OCI-LY7 (cell line): Measurements from ENCODE around the gene TPST2. TPM values are rescaled to one million over a fixed set of nuclear protein-coding genes. Genes with fewer than 3 reads are reported as not detected.

Experiments
- BruUV-seq: library from RNA; stranded (reverse); fragments of 400-500 nt; replicated peaks from 2 replicates; lab custom pipeline; 2021; lab: Mats Ljungman, UMichigan
- CTCF ChIA-PET: fragments of 300-600 bp; sonication (Branson Sonifier 250); formaldehyde crosslinking; loops from one replicate; lab custom pipeline; 2022; ENCODE audit warnings: antibody characterized with exemption; ENCODE audit not compliant: unreplicated experiment; lab: Charles Lee
- POLR2A ChIA-PET: fragments of 300-600 bp; sonication (Branson Sonifier 250); formaldehyde crosslinking; loops from one replicate; lab custom pipeline; 2022; ENCODE audit warnings: antibody characterized with exemption; lab: Charles Lee
- DNase-seq: peaks from one replicate; pipeline ENCODE4 v3.0.0-alpha.2; 2015; ENCODE audit warnings: low spot score
- H2AFZ ChIP-seq: fragments of 200-600 bp; sonication (generic), shearing (Covaris generic); 2 replicates; pipeline ENCODE4 v1.6.1; 2014; ENCODE audit warnings: mild to moderate bottlenecking, antibody characterized with exemption, low read length, moderate library complexity
- H3K27ac ChIP-seq: fragments of 200-600 bp; sonication (generic); 2 replicates; pipeline ENCODE4 v1.5.1; 2014; ENCODE audit warnings: mixed run types, low read depth, mild to moderate bottlenecking, moderate library complexity, low read length, inconsistent platforms; ENCODE audit not compliant: poor library complexity, severe bottlenecking
- H3K36me3 ChIP-seq: fragments of 200-600 bp; sonication (generic); 2 replicates; pipeline ENCODE4 v1.6.1; 2014; ENCODE audit warnings: mild to moderate bottlenecking, antibody characterized with exemption, low read length, moderate library complexity, mixed read lengths; ENCODE audit not compliant: insufficient read depth
- H3K4me1 ChIP-seq: fragments of 200-600 bp; sonication (generic); 2 replicates; pipeline ENCODE4 v1.5.1; 2014; ENCODE audit warnings: mild to moderate bottlenecking, low read length; ENCODE audit not compliant: insufficient read depth, poor library complexity, severe bottlenecking
- H3K4me2 ChIP-seq: fragments of 200-600 bp; sonication (generic); 2 replicates; pipeline ENCODE4 v1.6.1; 2014; ENCODE audit warnings: mild to moderate bottlenecking, low read length
- H3K4me3 ChIP-seq: fragments of 200-600 bp; sonication (generic); 2 replicates; pipeline ENCODE4 v1.5.1; 2014; ENCODE audit warnings: mild to moderate bottlenecking, low read depth, low read length; ENCODE audit not compliant: poor library complexity, severe bottlenecking
- H3K79me2 ChIP-seq: fragments of 200-600 bp; sonication (generic); 2 replicates; pipeline ENCODE4 v1.6.1; 2016; ENCODE audit warnings: low read depth, mild to moderate bottlenecking, low read length, moderate library complexity, mixed read lengths; ENCODE audit not compliant: insufficient read depth
- H3K9me2 ChIP-seq: fragments of 200-600 bp; sonication (generic); 2 replicates; pipeline ENCODE4 v1.6.1; 2016; ENCODE audit warnings: mild to moderate bottlenecking, low read length, mixed read lengths; ENCODE audit not compliant: insufficient read depth
- H3K9me3 ChIP-seq: fragments of 200-600 bp; sonication (generic); 2 replicates; pipeline ENCODE4 v1.6.1; 2014; ENCODE audit warnings: mild to moderate bottlenecking, mixed run types, low read length, mixed read lengths
- H4K20me1 ChIP-seq: fragments of 200-600 bp; sonication (generic); 2 replicates; pipeline ENCODE4 v1.6.1; 2014; ENCODE audit warnings: mild to moderate bottlenecking, antibody characterized with exemption, low read length, moderate library complexity, mixed read lengths; ENCODE audit not compliant: insufficient read depth
- EZH2phosphoT487 ChIP-seq: fragments of 200-600 bp; sonication (generic); IDR thresholded peaks from 2 replicates; pipeline ENCODE4 v1.6.1; 2018; ENCODE audit warnings: low read depth, borderline replicate concordance, mild to moderate bottlenecking, mixed run types, antibody characterized with exemption, low read length, moderate library complexity, mixed read lengths
- intact Hi-C: fragments of 100-400 bp; cut with micrococcal nuclease; formaldehyde crosslinking; loops from one replicate; pipeline ENCODE4 v1.10.0; 2022; ENCODE audit not compliant: unreplicated experiment
- total RNA-seq, 2 experiments: library from RNA; depleted of rRNA in 1 of 2; stranded (reverse); fragments of >200 nt in 1 of 2; shearing (Covaris generic) in 1 of 2; gene quantifications; 2 replicates each; pipeline ENCODE4 v1.2.3, GENCODE V29; 2014 to 2022
- TF ChIP-seq, protein P1 (sequence below): fragments of 200-600 bp; sonication (generic); conservative IDR thresholded peaks from 2 replicates; pipeline ENCODE4 v1.5.1; 2014; ENCODE audit warnings: mild to moderate bottlenecking, antibody characterized with exemption, low read length, moderate library complexity, mixed read lengths

The TPST2 gene
- total RNA-seq, 2 experiments from 2014 or later = 12.5 to 19.1 TPM

DNA sequence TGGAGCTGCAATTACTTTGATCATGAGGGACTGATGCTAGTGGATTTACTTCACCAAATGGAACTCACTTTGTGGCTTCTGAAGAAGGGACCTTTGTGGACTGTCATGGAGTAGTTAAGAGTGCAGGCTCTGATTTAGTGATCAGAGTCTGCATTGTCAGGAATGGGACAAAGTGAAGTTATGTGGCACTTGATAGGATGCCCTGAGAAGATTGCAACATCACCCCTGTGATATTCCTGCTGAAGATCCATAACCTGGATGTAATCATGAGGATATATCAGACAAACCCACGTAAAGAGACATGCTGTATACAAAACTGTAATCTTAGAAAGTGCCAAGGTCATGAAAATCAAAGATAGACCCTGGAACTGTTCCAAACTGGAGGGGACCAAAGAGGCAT, 76.1 kb downstream of the TPST2 start:
- POLR2A ChIA-PET = interaction anchor here (0.8 to 2.0 kb wide), 2 partner anchors 19 to 20 kb away, joined by 3 to 9 read pairs; no protein-coding TSS in a partner anchor

DNA sequence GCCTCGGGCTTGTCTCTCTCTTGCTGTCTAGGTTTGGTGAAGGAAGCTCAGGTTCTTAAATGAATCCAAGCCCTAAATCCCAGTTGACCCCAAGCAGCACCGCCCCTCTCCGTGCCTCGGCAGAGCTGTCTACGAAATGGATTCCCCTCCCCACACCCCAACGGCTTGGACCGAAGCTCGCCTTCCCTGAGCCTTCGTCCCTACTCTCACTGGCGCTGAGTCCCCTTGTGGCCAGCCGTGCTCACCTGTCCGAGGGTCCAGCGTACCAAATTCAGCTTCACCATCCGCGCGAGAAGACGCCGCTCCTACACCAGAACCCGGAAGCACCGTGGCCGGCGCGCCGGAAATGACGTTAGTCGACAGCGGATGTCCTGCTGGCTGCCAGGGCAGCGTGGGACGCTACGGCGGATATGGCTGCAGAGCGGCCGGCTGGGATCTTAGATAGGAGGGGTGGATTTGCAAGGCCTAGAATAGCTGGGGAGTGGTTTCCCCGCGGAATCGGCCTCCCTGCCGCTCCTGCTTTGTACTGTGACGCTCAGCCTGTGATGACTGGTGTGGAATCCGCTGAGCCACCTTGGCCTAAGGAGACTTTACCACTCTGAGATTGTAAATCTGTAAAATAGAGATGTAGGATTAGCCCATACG, 77.7 kb downstream of the TPST2 start, which contains the start of gene TFIP11:
TFIP11 (minus strand) TSS at position 325 of the 645 bp plus-strand sequence. CDS start 2,201 bp downstream, outside the sequence.
- Histone ChIP-seq H3K4me2 (peak within 1 kb of the TSS; percentile 95), H4K20me1 (no peaks in the 10 kb centered on the region; the same call in 1 of the 2 replicates), H3K27ac (peak within 1 kb of the TSS; percentile 12), H3K79me2 (peaks cover 37% of the 10 kb centered on the region), H3K9me3 (no peaks in the 10 kb centered on the region), H3K4me3 (peak within 1 kb of the TSS; percentile 88), H2AFZ (peak within 1 kb of the TSS; percentile 58), H3K9me2 (no peaks in the 10 kb centered on the region), H3K4me1 (peaks cover 34% of the 10 kb centered on the region), H3K36me3 (peaks cover 36% of the 10 kb centered on the region)
- POLR2A ChIA-PET = interaction anchor here (0.8 to 2.0 kb wide), 8 partner anchors 10 to 95 kb away, joined by 3 to 9 read pairs (median 4); partner anchors contain the start of gene SRRD
- peak; percentile 91 for DNase-seq
- intact Hi-C loops = no loop called here
- TF ChIP-seq, protein P1, sequence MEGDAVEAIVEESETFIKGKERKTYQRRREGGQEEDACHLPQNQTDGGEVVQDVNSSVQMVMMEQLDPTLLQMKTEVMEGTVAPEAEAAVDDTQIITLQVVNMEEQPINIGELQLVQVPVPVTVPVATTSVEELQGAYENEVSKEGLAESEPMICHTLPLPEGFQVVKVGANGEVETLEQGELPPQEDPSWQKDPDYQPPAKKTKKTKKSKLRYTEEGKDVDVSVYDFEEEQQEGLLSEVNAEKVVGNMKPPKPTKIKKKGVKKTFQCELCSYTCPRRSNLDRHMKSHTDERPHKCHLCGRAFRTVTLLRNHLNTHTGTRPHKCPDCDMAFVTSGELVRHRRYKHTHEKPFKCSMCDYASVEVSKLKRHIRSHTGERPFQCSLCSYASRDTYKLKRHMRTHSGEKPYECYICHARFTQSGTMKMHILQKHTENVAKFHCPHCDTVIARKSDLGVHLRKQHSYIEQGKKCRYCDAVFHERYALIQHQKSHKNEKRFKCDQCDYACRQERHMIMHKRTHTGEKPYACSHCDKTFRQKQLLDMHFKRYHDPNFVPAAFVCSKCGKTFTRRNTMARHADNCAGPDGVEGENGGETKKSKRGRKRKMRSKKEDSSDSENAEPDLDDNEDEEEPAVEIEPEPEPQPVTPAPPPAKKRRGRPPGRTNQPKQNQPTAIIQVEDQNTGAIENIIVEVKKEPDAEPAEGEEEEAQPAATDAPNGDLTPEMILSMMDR = no peak
- TF ChIP-seq EZH2phosphoT487 = no peak
- CTCF ChIA-PET = interaction anchor here (0.6 kb wide), 1 partner anchor 28 kb away, joined by 3 read pairs; no protein-coding TSS in a partner anchor
- no TSS peak for BruUV-seq

More for the DNA sequence above, 76.1 kb downstream of the TPST2 start:
- H4K20me1 ChIP-seq = no peaks in the 10 kb centered on the region; the same call in 1 of the 2 replicates
- BruUV-seq = no TSS peak
- peak overlapping the region; percentile 88 for H3K4me3 ChIP-seq
- no peak for DNase-seq
- peaks cover 34% of the 10 kb centered on the region for H3K4me1 ChIP-seq
- H3K9me3 ChIP-seq = no peaks in the 10 kb centered on the region
- intact Hi-C loops = no loop called here
- peaks cover 21% of the 10 kb centered on the region for H3K36me3 ChIP-seq
- CTCF ChIA-PET = no interaction called here
- H3K79me2 ChIP-seq = peaks cover 37% of the 10 kb centered on the region
- no peak for TF ChIP-seq EZH2phosphoT487
- TF ChIP-seq, protein P1 = no peak
- H3K27ac ChIP-seq = no peak overlapping the region
- 0 out of 2 replicates have a peak overlapping the region, but pooled peaks have one; percentile 6 for H2AFZ ChIP-seq
- H3K9me2 ChIP-seq = no peaks in the 10 kb centered on the region
- peak overlapping the region; percentile 95 for H3K4me2 ChIP-seq

DNA sequence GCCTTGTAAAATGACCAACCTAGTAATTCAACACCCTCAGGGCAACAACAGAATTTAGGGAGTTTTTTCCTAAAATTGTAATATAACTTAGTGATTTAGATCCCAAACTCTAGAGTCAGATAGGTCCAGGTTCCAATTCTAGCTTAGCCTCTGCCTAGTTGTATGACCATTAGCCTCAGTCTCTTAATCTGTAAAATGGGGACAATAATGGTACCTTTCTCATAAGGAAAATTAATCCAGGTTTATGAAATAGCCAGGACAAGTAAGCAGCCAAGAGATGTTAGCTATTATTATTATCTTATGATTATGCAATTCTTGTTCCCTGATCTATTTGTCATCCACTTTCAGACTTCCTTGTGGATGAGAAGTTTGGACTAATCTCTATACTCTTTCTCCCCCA, 81.8 kb downstream of the TPST2 start:
- Histone ChIP-seq H3K4me2 (no peak overlapping the region), H2AFZ (no peak overlapping the region), H3K9me2 (no peaks in the 10 kb centered on the region), H3K9me3 (no peaks in the 10 kb centered on the region), H4K20me1 (no peaks in the 10 kb centered on the region; the same call in 1 of the 2 replicates), H3K4me1 (peaks cover 24% of the 10 kb centered on the region), H3K27ac (no peak overlapping the region), H3K36me3 (peaks cover 74% of the 10 kb centered on the region), H3K79me2 (peaks cover 28% of the 10 kb centered on the region), H3K4me3 (no peak overlapping the region)
- ChIA-PET POLR2A (interaction anchor here (0.7 to 1.0 kb wide), 3 partner anchors 14 to 28 kb away, joined by 3 read pairs; no protein-coding TSS in a partner anchor), CTCF (no interaction called here)
- no peak for TF ChIP-seq EZH2phosphoT487
- TF ChIP-seq, protein P1 = no peak
- DNase-seq = no peak
- no TSS peak for BruUV-seq
- intact Hi-C loops = no loop called here
